Type B pancreatic cell (in vitro differentiated cells): ENCODE data around the gene SMAD1. TPM values are rescaled to one million over a fixed set of nuclear protein-coding genes. Genes with fewer than 3 reads are reported as not detected.

Experiments
- DNase-seq: peaks from one replicate; pipeline ENCODE4 v3.0.0; 2021; ENCODE audit warnings: mixed read lengths; ENCODE audit not compliant: unreplicated experiment; ENCODE audit errors: extremely low spot score
- H3K27ac Mint-ChIP-seq: 2 replicates; pipeline ENCODE4 v1.8.0; 2021; ENCODE audit warnings: mild to moderate bottlenecking, mixed read lengths
- H3K27me3 Mint-ChIP-seq: 2 replicates; pipeline ENCODE4 v1.8.0; 2021; ENCODE audit warnings: mixed read lengths
- H3K36me3 Mint-ChIP-seq: 2 replicates; pipeline ENCODE4 v1.8.0; 2021; ENCODE audit warnings: mixed read lengths
- H3K4me1 Mint-ChIP-seq: one replicate; pipeline ENCODE4 v1.8.0; 2021; ENCODE audit warnings: mixed read lengths; ENCODE audit not compliant: unreplicated experiment
- H3K4me3 Mint-ChIP-seq: 2 replicates; pipeline ENCODE4 v1.8.0; 2021; ENCODE audit warnings: mild to moderate bottlenecking, mixed read lengths
- H3K9me3 Mint-ChIP-seq: 2 replicates; pipeline ENCODE4 v1.8.0; 2021; ENCODE audit warnings: mixed read lengths
- CTCF ChIP-seq: fragments of 200-600 bp; sonication (generic); conservative IDR thresholded peaks from 2 replicates; pipeline ENCODE4 v1.5.0; 2021; ENCODE audit warnings: antibody characterized with exemption, mild to moderate bottlenecking
- total RNA-seq: library from RNA; stranded (reverse); gene quantifications from 2 replicates; pipeline ENCODE4 v1.2.1, GENCODE V29; 2021; ENCODE audit warnings: low replicate concordance

Gene SMAD1
- total RNA-seq, 1 donor from 2014 or later, result 32.0 TPM

GRCh38 chr4:145482209-145483037 lies 770 bp downstream of the SMAD1 start:
- Mint-ChIP-seq H3K4me1 (peaks cover 11% of the 10 kb centered on the region), H3K27me3 (no peaks in the 10 kb centered on the region), H3K4me3 (no peak overlapping the region), H3K36me3 (peaks cover 4% of the 10 kb centered on the region), H3K9me3 (no peaks in the 10 kb centered on the region), H3K27ac (no peak overlapping the region)
- TF ChIP-seq CTCF, result peak; percentile 15
- peak; percentile 72 for DNase-seq

GRCh38 chr4:145483514-145483913 lies 1.9 kb downstream of the SMAD1 start:
- Mint-ChIP-seq H3K36me3 (peaks cover 4% of the 10 kb centered on the region), H3K27ac (no peak overlapping the region), H3K4me3 (no peak overlapping the region), H3K27me3 (no peaks in the 10 kb centered on the region), H3K9me3 (no peaks in the 10 kb centered on the region), H3K4me1 (peaks cover 11% of the 10 kb centered on the region)
- DNase-seq, result no peak
- TF ChIP-seq CTCF, result no peak

- no peaks in the 10 kb centered on the region for H3K27me3 Mint-ChIP-seq
- DNase-seq, result no peak
- H3K9me3 Mint-ChIP-seq, result no peaks in the 10 kb centered on the region
- no peak for TF ChIP-seq CTCF
- peaks cover 2% of the 10 kb centered on the region for H3K36me3 Mint-ChIP-seq
- H3K27ac Mint-ChIP-seq, result no peak overlapping the region
- no peak overlapping the region for H3K4me3 Mint-ChIP-seq
- H3K4me1 Mint-ChIP-seq, result peaks cover 9% of the 10 kb centered on the region
Observed at GRCh38 chr4:145484225-145484846, 2.7 kb downstream of the SMAD1 start.

GRCh38 chr4:145485120-145485519 lies 3.5 kb downstream of the SMAD1 start:
- Mint-ChIP-seq H3K27ac (no peak overlapping the region), H3K4me1 (peaks cover 8% of the 10 kb centered on the region), H3K36me3 (no peaks in the 10 kb centered on the region), H3K4me3 (no peak overlapping the region), H3K27me3 (no peaks in the 10 kb centered on the region), H3K9me3 (no peaks in the 10 kb centered on the region)
- DNase-seq, result no peak
- TF ChIP-seq CTCF, result no peak

- H3K27ac Mint-ChIP-seq, result no peak overlapping the region
- no peaks in the 10 kb centered on the region for H3K27me3 Mint-ChIP-seq
- DNase-seq, result no peak
- no peak for TF ChIP-seq CTCF
- H3K36me3 Mint-ChIP-seq, result no peaks in the 10 kb centered on the region
- no peak overlapping the region for H3K4me3 Mint-ChIP-seq
- H3K4me1 Mint-ChIP-seq, result peaks cover 13% of the 10 kb centered on the region
- no peaks in the 10 kb centered on the region for H3K9me3 Mint-ChIP-seq
Observed at GRCh38 chr4:145486603-145487002, 5.0 kb downstream of the SMAD1 start.
